HepG2 (cell line): ENCODE results near the gene ENO3. TPM values are rescaled to one million over a fixed set of nuclear protein-coding genes. Genes with fewer than 3 reads are reported as not detected.

ENCODE experiments used
- FOXO1 ChIP-seq: sonication (generic); formaldehyde crosslinking; IDR thresholded peaks from 2 replicates; pipeline ENCODE4 v1.4.0; 2020; ENCODE audit warnings: missing genetic modification reagents
- HIVEP1 ChIP-seq: sonication (generic); formaldehyde crosslinking; IDR thresholded peaks from 2 replicates; pipeline ENCODE4 v1.4.0; 2020; ENCODE audit warnings: mild to moderate bottlenecking, missing genetic modification reagents
- PHF8 ChIP-seq: sonication (generic); formaldehyde crosslinking; IDR thresholded peaks from 2 replicates; pipeline ENCODE4 v1.5.0; 2020; ENCODE audit warnings: missing genetic modification reagents
- TAF15 ChIP-seq: fragments of 200-400 bp; formaldehyde crosslinking; IDR thresholded peaks from one replicate; pipeline ENCODE4 v1.6.1; 2018; ENCODE audit warnings: mild to moderate bottlenecking, low read depth, low read length; ENCODE audit not compliant: poor library complexity, severe bottlenecking
- TBX2 ChIP-seq: sonication (generic); formaldehyde crosslinking; IDR thresholded peaks from 2 replicates; pipeline ENCODE4 v1.5.0; 2020; ENCODE audit warnings: missing genetic modification reagents, mild to moderate bottlenecking, borderline replicate concordance
- U2AF2 ChIP-seq: fragments of 200-400 bp; formaldehyde crosslinking; IDR thresholded peaks from 2 replicates; pipeline ENCODE4 v1.6.1; 2017; ENCODE audit warnings: low read depth, mild to moderate bottlenecking, low read length
- ZEB1 ChIP-seq: IDR thresholded peaks from 2 replicates; pipeline ENCODE4 v1.6.1; 2012; ENCODE audit warnings: mild to moderate bottlenecking, low read depth, inconsistent platforms; ENCODE audit not compliant: insufficient replicate concordance
- ZNF496 ChIP-seq: sonication (generic); formaldehyde crosslinking; IDR thresholded peaks from 2 replicates; pipeline ENCODE4 v1.8.1; 2023; ENCODE audit warnings: mild to moderate bottlenecking, moderate library complexity, missing genetic modification reagents; ENCODE audit not compliant: insufficient replicate concordance
- ZNF556 ChIP-seq: sonication (generic); formaldehyde crosslinking; IDR thresholded peaks from 2 replicates; pipeline ENCODE4 v1.4.0; 2020; ENCODE audit warnings: mild to moderate bottlenecking, missing genetic modification reagents, borderline replicate concordance
- ZNF589 ChIP-seq: sonication (generic); formaldehyde crosslinking; conservative IDR thresholded peaks from 2 replicates; pipeline ENCODE4 v1.8.0; 2022; ENCODE audit warnings: mild to moderate bottlenecking, moderate library complexity, missing genetic modification reagents
- ZNF780A ChIP-seq: sonication (generic); formaldehyde crosslinking; IDR thresholded peaks from 2 replicates; pipeline ENCODE4 v1.8.0; 2022; ENCODE audit warnings: mild to moderate bottlenecking, missing genetic modification reagents, moderate library complexity
- ZNF83 ChIP-seq: sonication (generic); formaldehyde crosslinking; IDR thresholded peaks from 2 replicates; pipeline ENCODE4 v1.4.0; 2020; ENCODE audit warnings: missing genetic modification reagents, mild to moderate bottlenecking, borderline replicate concordance
- polyA plus RNA-seq, 8 experiments: library from polyadenylated mRNA; depleted of rRNA in 3 of 8; stranded (reverse) in 7 of 8; unstranded in 1 of 8; fragments of >200 nt; fragmentation: Illumina TruSeq in 4 of 8; extraction: Trizol in 4 of 8; gene quantifications; 2 replicates each; pipeline versions ENCODE4 v1.2.1 to v1.2.3, GENCODE V29; 2011 to 2016; ENCODE audit warnings: low read depth in 4 of 8, missing spikeins in 1 of 8, mixed read lengths in 1 of 8; ENCODE audit not compliant: insufficient read depth in 1 of 8
- total RNA-seq, 5 experiments: library from RNA; depleted of rRNA; stranded (reverse); fragments of >200 nt; fragmentation: Illumina TruSeq; extraction: Trizol; gene quantifications; 2 replicates each; pipeline ENCODE4 v1.2.3, GENCODE V29; 2016; ENCODE audit warnings: low read depth in 1 of 5
- TF ChIP-seq, protein P1 (sequence below): sonication (generic); formaldehyde crosslinking; IDR thresholded peaks from 2 replicates; pipeline ENCODE4 v1.8.0; 2022; ENCODE audit warnings: mild to moderate bottlenecking, missing genetic modification reagents, moderate library complexity
- TF ChIP-seq, protein P2 (sequence below), 2 experiments: fragments of 450-650 bp in 1 of 2; sonication (generic) in 1 of 2; formaldehyde crosslinking; IDR thresholded peaks; 2 replicates each; pipeline versions ENCODE4 v1.5.0 to v1.8.0; 2020 to 2022; ENCODE audit warnings: mild to moderate bottlenecking in 1 of 2, missing genetic modification reagents in 1 of 2
- TF ChIP-seq, protein P3 (sequence below): sonication (generic); formaldehyde crosslinking; IDR thresholded peaks from 2 replicates; pipeline ENCODE4 v1.5.0; 2020; ENCODE audit warnings: missing genetic modification reagents
- TF ChIP-seq, protein P4 (sequence below): sonication (generic); formaldehyde crosslinking; IDR thresholded peaks from 2 replicates; pipeline ENCODE4 v1.4.0; 2020; ENCODE audit warnings: missing genetic modification reagents, borderline replicate concordance
- TF ChIP-seq, protein P5 (sequence below): sonication (generic); formaldehyde crosslinking; IDR thresholded peaks from 2 replicates; pipeline ENCODE4 v1.4.0; 2020; ENCODE audit warnings: mild to moderate bottlenecking, missing genetic modification reagents
- TF ChIP-seq, protein P6 (sequence below): sonication (generic); formaldehyde crosslinking; IDR thresholded peaks from 2 replicates; pipeline ENCODE4 v1.4.0; 2020; ENCODE audit warnings: missing genetic modification reagents, mild to moderate bottlenecking, borderline replicate concordance
- TF ChIP-seq, protein P7 (sequence below): sonication (generic); formaldehyde crosslinking; IDR thresholded peaks from 2 replicates; pipeline ENCODE4 v1.5.0; 2020; ENCODE audit warnings: mild to moderate bottlenecking, low read depth, missing genetic modification reagents, borderline replicate concordance

Gene ENO3
- total and polyA plus RNA-seq, 2 of the 13 experiments (the other 11 are each of a cell fraction or from before 2014, with no cell fraction given), result 59.8 to 69.8 TPM

DNA sequence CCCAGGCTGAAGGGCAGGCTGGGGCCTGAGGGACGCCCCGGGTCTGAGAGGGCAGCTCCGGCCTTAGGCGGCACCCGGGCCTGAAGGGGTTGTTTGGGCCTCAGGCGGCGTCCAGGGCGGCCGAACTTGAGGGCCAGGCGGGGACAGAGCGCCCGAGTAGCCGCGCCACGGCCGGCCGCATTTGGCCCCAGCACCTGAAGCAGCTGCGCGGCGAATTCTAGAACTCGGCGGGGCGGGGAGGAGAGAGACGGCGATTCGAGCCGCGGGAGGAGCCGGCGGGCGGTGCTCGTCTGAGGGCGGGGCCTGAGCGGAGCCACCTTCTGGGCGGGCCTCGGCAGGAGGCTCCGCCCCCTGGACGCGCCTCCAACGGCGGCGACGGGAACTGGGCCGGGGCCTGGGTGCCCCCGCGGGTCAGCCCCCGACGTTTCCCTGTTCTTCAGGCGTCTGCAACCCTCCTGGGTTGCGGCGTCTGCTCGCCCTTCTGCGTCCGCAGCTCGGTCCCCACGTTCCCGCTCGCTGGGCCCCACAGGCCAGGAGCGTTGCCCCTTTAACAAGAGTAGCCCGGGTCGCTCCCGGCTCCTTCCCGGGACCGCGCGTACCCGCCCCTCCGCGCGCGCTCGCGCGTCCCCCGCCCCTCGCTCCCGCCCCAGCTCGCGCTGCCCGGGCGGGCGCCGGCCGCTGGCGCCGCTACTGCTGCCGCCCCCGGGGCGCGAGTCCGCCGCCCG is 46.5 kb downstream of the ENO3 start, which contains the start of the genes INCA1 and KIF1C (continued):
- TF ChIP-seq ZNF589 (CRISPR knock-in tag), result no peak
- TF ChIP-seq, protein P1, sequence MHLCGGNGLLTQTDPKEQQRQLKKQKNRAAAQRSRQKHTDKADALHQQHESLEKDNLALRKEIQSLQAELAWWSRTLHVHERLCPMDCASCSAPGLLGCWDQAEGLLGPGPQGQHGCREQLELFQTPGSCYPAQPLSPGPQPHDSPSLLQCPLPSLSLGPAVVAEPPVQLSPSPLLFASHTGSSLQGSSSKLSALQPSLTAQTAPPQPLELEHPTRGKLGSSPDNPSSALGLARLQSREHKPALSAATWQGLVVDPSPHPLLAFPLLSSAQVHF (CRISPR knock-in tag), result no peak
- TF ChIP-seq ZNF496 (CRISPR knock-in tag), result no peak
- TF ChIP-seq, protein P2, sequence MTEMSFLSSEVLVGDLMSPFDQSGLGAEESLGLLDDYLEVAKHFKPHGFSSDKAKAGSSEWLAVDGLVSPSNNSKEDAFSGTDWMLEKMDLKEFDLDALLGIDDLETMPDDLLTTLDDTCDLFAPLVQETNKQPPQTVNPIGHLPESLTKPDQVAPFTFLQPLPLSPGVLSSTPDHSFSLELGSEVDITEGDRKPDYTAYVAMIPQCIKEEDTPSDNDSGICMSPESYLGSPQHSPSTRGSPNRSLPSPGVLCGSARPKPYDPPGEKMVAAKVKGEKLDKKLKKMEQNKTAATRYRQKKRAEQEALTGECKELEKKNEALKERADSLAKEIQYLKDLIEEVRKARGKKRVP (CRISPR knock-in tag; IDR thresholded peaks at IDR 0.05), result no peak
- TF ChIP-seq ZNF556 (CRISPR knock-in tag), result no peak
- TF ChIP-seq, protein P3, sequence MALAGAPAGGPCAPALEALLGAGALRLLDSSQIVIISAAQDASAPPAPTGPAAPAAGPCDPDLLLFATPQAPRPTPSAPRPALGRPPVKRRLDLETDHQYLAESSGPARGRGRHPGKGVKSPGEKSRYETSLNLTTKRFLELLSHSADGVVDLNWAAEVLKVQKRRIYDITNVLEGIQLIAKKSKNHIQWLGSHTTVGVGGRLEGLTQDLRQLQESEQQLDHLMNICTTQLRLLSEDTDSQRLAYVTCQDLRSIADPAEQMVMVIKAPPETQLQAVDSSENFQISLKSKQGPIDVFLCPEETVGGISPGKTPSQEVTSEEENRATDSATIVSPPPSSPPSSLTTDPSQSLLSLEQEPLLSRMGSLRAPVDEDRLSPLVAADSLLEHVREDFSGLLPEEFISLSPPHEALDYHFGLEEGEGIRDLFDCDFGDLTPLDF (CRISPR knock-in tag), result peak; percentile 53
- no peak for TF ChIP-seq U2AF2
- TF ChIP-seq HIVEP1 (CRISPR knock-in tag), result peak; percentile 57; the same call in 1 of the 2 replicates
- TF ChIP-seq PHF8, result peak; percentile 77
- TF ChIP-seq FOXO1, result no peak; the same call in 1 of the 2 replicates
- TF ChIP-seq ZNF83 (CRISPR knock-in tag), result no peak
- TF ChIP-seq, protein P4, sequence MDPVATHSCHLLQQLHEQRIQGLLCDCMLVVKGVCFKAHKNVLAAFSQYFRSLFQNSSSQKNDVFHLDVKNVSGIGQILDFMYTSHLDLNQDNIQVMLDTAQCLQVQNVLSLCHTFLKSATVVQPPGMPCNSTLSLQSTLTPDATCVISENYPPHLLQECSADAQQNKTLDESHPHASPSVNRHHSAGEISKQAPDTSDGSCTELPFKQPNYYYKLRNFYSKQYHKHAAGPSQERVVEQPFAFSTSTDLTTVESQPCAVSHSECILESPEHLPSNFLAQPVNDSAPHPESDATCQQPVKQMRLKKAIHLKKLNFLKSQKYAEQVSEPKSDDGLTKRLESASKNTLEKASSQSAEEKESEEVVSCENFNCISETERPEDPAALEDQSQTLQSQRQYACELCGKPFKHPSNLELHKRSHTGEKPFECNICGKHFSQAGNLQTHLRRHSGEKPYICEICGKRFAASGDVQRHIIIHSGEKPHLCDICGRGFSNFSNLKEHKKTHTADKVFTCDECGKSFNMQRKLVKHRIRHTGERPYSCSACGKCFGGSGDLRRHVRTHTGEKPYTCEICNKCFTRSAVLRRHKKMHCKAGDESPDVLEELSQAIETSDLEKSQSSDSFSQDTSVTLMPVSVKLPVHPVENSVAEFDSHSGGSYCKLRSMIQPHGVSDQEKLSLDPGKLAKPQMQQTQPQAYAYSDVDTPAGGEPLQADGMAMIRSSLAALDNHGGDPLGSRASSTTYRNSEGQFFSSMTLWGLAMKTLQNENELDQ (CRISPR knock-in tag), result no peak
- TF ChIP-seq ZEB1, result no peak
- TF ChIP-seq TAF15, result no peak
- TF ChIP-seq, protein P5, sequence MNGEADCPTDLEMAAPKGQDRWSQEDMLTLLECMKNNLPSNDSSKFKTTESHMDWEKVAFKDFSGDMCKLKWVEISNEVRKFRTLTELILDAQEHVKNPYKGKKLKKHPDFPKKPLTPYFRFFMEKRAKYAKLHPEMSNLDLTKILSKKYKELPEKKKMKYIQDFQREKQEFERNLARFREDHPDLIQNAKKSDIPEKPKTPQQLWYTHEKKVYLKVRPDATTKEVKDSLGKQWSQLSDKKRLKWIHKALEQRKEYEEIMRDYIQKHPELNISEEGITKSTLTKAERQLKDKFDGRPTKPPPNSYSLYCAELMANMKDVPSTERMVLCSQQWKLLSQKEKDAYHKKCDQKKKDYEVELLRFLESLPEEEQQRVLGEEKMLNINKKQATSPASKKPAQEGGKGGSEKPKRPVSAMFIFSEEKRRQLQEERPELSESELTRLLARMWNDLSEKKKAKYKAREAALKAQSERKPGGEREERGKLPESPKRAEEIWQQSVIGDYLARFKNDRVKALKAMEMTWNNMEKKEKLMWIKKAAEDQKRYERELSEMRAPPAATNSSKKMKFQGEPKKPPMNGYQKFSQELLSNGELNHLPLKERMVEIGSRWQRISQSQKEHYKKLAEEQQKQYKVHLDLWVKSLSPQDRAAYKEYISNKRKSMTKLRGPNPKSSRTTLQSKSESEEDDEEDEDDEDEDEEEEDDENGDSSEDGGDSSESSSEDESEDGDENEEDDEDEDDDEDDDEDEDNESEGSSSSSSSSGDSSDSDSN, result peak; percentile 83
- TF ChIP-seq ZNF780A, result no peak
- TF ChIP-seq, protein P6, sequence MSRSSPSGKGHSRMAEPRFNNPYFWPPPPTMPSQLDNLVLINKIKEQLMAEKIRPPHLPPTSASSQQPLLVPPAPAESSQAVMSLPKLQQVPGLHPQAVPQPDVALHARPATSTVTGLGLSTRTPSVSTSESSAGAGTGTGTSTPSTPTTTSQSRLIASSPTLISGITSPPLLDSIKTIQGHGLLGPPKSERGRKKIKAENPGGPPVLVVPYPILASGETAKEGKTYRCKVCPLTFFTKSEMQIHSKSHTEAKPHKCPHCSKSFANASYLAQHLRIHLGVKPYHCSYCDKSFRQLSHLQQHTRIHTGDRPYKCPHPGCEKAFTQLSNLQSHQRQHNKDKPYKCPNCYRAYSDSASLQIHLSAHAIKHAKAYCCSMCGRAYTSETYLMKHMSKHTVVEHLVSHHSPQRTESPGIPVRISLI (CRISPR knock-in tag), result no peak
- TF ChIP-seq, protein P7, sequence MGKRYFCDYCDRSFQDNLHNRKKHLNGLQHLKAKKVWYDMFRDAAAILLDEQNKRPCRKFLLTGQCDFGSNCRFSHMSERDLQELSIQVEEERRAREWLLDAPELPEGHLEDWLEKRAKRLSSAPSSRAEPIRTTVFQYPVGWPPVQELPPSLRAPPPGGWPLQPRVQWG (CRISPR knock-in tag), result no peak
- peak; percentile 41 for TF ChIP-seq TBX2 (CRISPR knock-in tag)
